ENCODE results near the gene NOM1. TPM values are rescaled to one million over a fixed set of nuclear protein-coding genes. Genes with fewer than 3 reads are reported as not detected.

NOM1 gene
- total RNA-seq, 4 donors from 2014 or later = 18.8 to 51.5 (median 31.8) TPM

DNA sequence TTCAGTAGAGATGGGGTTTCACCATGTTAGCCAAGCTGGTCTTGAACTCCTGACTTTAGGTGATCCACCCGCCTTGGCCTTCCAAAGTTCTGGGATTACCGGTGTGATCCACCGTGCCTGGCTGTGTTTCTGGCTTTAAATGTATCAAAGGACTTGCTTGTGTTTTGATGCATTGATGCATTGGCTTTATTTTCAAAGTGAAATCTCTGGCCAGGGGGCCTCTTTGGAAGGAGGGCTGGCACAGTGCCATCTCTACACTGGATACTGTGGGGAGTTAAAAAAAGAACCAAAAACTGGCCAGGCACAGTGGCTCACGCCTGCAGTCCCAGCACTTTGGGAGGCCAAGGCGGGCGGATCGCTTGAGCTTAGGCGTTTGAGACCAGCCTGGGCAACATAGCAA lies 44.9 kb downstream of the NOM1 start:
- Histone ChIP-seq H3K36me3 (no peaks in the 10 kb centered on the region), H3K4me1 (peaks cover 2% of the 10 kb centered on the region), H3K27me3 (peaks cover 68% of the 10 kb centered on the region), H3K27ac (no peak overlapping the region), H3K9me3 (no peaks in the 10 kb centered on the region), H3K4me3 (no peak overlapping the region)
- peak in 1 of 2 donors; percentile 44 for DNase-seq (ENCODE audit: low spot score in 2 of 2)
- no peak for TF ChIP-seq POLR2AphosphoS5 (IDR thresholded peaks at IDR 0.05)
- TF ChIP-seq EP300 (IDR thresholded peaks at IDR 0.05) = no peak
- TF ChIP-seq, protein P1, sequence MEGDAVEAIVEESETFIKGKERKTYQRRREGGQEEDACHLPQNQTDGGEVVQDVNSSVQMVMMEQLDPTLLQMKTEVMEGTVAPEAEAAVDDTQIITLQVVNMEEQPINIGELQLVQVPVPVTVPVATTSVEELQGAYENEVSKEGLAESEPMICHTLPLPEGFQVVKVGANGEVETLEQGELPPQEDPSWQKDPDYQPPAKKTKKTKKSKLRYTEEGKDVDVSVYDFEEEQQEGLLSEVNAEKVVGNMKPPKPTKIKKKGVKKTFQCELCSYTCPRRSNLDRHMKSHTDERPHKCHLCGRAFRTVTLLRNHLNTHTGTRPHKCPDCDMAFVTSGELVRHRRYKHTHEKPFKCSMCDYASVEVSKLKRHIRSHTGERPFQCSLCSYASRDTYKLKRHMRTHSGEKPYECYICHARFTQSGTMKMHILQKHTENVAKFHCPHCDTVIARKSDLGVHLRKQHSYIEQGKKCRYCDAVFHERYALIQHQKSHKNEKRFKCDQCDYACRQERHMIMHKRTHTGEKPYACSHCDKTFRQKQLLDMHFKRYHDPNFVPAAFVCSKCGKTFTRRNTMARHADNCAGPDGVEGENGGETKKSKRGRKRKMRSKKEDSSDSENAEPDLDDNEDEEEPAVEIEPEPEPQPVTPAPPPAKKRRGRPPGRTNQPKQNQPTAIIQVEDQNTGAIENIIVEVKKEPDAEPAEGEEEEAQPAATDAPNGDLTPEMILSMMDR (IDR thresholded peaks at IDR 0.05) = no peak
- no peak for TF ChIP-seq POLR2A (IDR thresholded peaks at IDR 0.05)
- WGBS = 86% methylated on average over 8 of the region's 8 CpGs

DNA sequence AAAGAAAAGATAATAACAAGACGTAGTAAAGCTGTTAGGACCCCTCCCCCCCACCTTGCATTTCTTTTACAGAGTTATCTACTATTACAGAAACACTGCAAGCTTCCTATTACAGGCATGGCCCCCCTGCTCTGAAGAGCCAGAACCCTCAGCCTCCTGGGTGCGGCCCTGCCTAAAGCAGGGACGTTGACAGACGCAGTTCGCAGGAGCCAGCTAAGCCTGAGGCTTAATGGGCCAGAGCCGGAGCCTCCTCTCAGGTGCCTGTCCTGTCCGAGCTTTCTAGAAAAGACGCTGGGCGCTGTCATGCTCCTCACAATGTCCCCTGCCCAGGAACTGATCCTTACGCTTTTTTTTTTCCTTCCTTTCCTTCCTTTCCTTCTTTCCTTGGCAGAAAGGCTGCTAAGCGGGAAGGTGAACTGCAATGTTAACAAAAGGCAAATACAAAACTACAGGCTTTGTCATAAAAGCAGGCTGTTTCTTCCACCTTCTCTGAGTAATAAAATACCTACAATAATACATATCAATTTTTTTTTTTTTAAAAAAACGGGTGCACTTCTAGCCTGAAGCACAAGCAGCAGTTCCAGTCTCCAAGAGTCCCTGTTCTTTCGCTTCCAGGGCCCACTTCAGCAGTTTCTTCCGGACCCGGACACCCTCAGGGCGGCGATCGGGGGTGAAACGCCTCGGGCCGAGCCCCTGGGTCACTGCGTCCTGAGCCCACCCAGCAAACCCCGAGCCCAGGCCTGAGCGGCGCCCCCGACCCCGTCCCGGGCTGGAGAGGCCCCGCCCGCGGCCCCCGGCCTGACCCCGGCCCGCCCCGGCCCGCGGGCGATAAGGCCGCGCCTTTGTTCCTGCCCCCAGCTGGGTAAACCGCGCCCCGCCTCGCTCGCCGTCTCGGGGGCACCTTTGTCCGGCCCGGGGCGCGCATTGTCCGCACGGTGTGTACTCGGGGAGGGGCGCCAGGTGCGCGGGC lies 49.8 kb downstream of the NOM1 start:
- H3K4me1 ChIP-seq = peaks cover 36% of the 10 kb centered on the region
- H3K36me3 ChIP-seq = no peaks in the 10 kb centered on the region
- H3K27me3 ChIP-seq = peaks cover 90% of the 10 kb centered on the region
- H3K27ac ChIP-seq = no peak overlapping the region
- H3K4me3 ChIP-seq = peak overlapping the region; percentile 53
- DNase-seq (ENCODE audit: low spot score in 2 of 2) = peak in 1 of 2 donors; percentile 69
- no peaks in the 10 kb centered on the region for H3K9me3 ChIP-seq
- 29% methylated on average over 23 of the region's 57 CpGs for WGBS
- TF ChIP-seq POLR2AphosphoS5 (IDR thresholded peaks at IDR 0.05) (no peak), EP300 (IDR thresholded peaks at IDR 0.05) (no peak), POLR2A (IDR thresholded peaks at IDR 0.05) (no peak)
- TF ChIP-seq, protein P1 (IDR thresholded peaks at IDR 0.05) = no peak

DNA sequence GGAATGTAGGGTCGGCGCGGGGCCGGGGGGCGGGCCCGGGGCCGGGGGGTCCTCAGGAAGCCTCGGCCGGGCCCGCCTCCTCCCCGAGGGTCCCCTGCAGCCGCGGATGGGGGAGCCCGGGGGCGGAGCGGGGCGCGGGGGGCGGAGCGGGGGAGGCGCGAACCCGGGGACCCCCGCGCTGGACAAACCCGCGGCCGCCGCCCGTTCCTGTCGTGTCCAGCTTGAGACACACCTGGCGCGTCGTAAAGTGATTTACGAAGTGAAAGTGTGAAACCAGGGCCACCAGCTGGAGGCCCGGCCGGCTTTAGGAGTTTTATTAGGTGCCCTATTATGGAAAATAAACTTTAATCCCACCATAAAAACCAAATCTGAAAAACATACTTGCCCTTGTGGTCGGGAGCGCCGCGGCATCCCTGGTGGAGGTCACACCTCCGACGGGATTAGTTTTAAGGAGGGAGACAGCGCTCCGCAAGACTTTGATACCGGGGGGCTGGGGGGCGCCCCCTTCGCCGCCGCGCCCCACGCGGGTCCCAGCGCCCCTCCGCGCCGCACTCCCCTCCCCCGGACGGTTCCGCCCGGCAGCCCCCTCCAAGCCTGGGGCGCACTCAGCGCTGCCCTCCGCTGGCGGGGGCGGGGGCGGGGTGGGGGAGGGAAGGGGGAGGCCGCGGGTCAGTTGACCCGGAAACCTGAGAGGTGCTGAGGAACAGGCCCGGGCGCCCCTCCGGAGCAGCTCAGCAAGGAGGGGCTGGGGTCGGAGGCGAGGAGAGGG lies 50.6 kb downstream of the NOM1 start:
- Histone ChIP-seq H3K27me3 (peaks cover 94% of the 10 kb centered on the region), H3K4me1 (peaks cover 45% of the 10 kb centered on the region), H3K36me3 (no peaks in the 10 kb centered on the region), H3K4me3 (peak overlapping the region; percentile 53), H3K27ac (no peak overlapping the region), H3K9me3 (no peaks in the 10 kb centered on the region)
- DNase-seq (ENCODE audit: low spot score in 2 of 2) = peak in 1 of 2 donors; percentile 72
- under 1% methylated on average over 35 of the region's 75 CpGs for WGBS
- TF ChIP-seq EP300 (IDR thresholded peaks at IDR 0.05) = no peak
- TF ChIP-seq, protein P1 (IDR thresholded peaks at IDR 0.05) = no peak
- no peak for TF ChIP-seq POLR2A (IDR thresholded peaks at IDR 0.05)
- TF ChIP-seq POLR2AphosphoS5 (IDR thresholded peaks at IDR 0.05) = no peak

DNA sequence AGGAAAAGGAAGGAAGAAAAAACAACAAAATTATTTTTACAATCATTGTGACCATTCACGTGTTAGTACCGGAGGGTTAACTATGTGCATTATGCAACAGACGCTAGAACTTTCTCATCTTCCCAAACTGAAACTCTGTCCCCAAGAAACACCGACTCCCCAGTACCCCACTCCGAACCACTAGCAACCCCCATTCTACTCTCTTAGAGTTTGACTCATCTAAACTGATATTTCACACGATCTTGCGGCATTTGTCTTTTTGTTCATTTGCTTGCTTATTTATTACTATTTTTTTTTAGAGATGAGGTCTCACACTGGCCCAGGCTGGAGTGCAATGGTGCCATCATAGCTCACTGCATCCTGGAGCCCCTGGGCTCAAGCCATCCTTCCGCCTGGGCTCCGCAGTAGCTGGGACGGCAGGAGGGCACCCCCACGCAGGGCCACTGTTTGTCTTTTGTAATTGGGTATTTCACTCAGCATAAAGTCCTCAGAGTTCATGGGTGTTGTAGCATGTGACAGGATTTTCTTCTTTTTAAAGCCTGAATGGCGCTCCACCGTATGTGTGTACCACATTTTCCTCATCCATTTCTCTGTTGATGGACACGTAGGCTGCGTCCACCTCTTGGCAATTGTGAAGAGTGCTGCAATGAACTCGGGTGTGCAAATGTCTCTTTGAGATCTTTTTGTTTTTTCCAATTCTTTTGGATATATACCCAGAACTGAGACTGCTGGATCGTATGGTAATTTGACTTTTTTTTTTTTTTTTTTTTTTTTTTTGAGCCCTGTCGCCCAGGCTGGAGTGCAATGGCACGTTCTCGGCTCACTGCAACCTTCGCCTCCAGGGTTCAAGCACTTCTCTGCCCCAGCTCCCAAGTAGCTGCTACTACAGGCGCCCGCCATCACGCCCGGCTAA lies 51.5 kb downstream of the NOM1 start:
- no peaks in the 10 kb centered on the region for H3K36me3 ChIP-seq
- H3K4me3 ChIP-seq = peak overlapping the region; percentile 53
- peaks cover 94% of the 10 kb centered on the region for H3K27me3 ChIP-seq
- no peak overlapping the region for H3K27ac ChIP-seq
- no peaks in the 10 kb centered on the region for H3K9me3 ChIP-seq
- TF ChIP-seq, protein P1 (IDR thresholded peaks at IDR 0.05) = no peak
- TF ChIP-seq POLR2AphosphoS5 (IDR thresholded peaks at IDR 0.05) = no peak
- no peak for TF ChIP-seq POLR2A (IDR thresholded peaks at IDR 0.05)
- no peak for TF ChIP-seq EP300 (IDR thresholded peaks at IDR 0.05)
- peak in 1 of 2 donors; percentile 56 for DNase-seq (ENCODE audit: low spot score in 2 of 2)
- H3K4me1 ChIP-seq = peaks cover 53% of the 10 kb centered on the region
- WGBS = 23% methylated on average over 25 of the region's 25 CpGs

All from suprapubic skin (tissue), 4 donors.